Measurements from ENCODE around the gene PACRG.

Gene PACRG

GRCh38 chr6:163195721-163196691 is 468.2 kb downstream of the PACRG start:
- DNase-seq (ENCODE audit: low read depth), result no peak
- no peak overlapping the region for H3K4me3 ChIP-seq (ENCODE audit: low read depth, low read length)
- TF ChIP-seq, protein P1, sequence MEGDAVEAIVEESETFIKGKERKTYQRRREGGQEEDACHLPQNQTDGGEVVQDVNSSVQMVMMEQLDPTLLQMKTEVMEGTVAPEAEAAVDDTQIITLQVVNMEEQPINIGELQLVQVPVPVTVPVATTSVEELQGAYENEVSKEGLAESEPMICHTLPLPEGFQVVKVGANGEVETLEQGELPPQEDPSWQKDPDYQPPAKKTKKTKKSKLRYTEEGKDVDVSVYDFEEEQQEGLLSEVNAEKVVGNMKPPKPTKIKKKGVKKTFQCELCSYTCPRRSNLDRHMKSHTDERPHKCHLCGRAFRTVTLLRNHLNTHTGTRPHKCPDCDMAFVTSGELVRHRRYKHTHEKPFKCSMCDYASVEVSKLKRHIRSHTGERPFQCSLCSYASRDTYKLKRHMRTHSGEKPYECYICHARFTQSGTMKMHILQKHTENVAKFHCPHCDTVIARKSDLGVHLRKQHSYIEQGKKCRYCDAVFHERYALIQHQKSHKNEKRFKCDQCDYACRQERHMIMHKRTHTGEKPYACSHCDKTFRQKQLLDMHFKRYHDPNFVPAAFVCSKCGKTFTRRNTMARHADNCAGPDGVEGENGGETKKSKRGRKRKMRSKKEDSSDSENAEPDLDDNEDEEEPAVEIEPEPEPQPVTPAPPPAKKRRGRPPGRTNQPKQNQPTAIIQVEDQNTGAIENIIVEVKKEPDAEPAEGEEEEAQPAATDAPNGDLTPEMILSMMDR (conservative IDR thresholded peaks at IDR 0.05; ENCODE audit: low read depth, low read length), result no peak

DNA sequence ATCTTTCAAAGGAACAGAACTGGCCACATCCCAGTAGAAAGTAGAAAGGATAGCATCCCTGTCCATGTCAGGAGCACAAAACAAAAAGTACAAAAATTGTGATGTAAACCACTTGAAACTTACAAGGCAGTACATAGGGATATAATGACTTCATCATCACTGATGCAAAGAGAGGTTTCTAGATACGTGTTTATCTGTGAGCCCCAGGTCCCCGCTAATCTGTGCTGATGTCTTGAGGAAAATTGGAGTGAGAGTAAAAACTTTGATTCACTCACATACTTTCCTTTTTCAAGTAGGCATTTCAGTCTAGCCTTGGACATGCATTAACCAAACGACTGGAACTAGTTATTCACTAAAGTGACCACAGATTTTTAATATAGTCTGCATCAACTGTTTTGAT is 470.1 kb downstream of the PACRG start:
- no peak for DNase-seq (ENCODE audit: low read depth)
- TF ChIP-seq, protein P1 (conservative IDR thresholded peaks at IDR 0.05; ENCODE audit: low read depth, low read length), result no peak
- no peak overlapping the region for H3K4me3 ChIP-seq (ENCODE audit: low read depth, low read length)

DNA sequence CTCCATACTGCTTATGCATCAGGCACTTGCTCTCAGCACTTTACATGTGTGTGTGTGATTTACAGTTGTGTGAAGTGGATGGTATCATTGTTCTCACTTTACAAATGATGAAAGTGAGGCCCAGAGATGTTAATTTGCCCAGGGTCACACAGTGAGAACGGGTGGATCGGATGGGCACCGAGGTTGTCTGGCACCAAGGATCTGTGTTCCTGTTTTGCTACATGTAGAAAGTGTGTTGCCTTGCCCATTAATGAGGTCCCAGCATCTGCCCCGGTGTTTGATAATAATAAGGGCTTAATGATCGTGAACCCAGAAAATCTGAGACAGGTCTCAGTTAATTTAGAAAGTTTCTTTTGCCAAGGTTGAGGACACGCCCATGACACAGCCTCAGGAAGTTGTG is 470.6 kb downstream of the PACRG start:
- DNase-seq (ENCODE audit: low read depth), result no peak
- TF ChIP-seq, protein P1 (conservative IDR thresholded peaks at IDR 0.05; ENCODE audit: low read depth, low read length), result no peak
- H3K4me3 ChIP-seq (ENCODE audit: low read depth, low read length), result no peak overlapping the region

DNA sequence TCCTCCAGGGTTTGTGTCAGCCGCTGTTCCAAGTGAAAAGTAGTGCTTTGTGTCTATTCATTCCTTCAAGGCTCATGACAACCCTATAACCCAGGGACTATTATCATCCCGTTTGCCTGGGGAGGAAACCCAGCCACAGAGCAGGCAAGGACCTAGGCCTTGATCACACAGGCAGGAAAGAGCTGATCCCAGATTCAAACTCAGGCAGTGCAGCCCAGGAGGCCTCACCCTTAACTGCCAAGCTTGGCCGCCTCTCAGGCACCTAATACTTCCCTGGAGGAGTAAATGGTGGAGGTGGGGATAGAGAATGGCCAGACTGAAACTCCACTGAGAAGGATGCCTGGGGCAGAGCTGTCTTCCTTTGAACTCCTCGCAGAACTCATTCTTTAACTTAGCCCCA is 471.6 kb downstream of the PACRG start:
- TF ChIP-seq, protein P1 (conservative IDR thresholded peaks at IDR 0.05; ENCODE audit: low read depth, low read length), result no peak
- no peak for DNase-seq (ENCODE audit: low read depth)

DNA sequence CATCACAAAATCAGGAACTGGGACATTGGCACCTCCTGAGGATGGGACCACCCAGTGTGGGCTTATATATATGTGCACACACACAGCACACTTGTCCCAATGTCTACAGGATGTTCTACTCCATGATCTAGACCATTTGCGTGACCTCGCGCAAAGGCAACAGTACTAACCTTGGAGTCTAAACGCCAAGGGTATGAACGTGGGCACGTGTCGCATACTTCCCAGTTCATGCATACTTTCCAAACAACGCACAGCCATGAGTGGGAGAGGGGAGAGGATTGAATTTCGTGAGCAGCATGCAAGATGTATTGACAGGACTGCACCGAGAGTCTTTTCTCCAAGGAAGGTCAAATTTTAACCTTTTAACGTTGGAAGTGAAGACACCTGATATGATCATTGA is 472.5 kb downstream of the PACRG start:
- TF ChIP-seq, protein P1 (conservative IDR thresholded peaks at IDR 0.05; ENCODE audit: low read depth, low read length), result no peak
- DNase-seq (ENCODE audit: low read depth), result no peak

More for the DNA sequence above, 471.6 kb downstream of the PACRG start:
- no peak overlapping the region for H3K4me3 ChIP-seq (ENCODE audit: low read depth, low read length)

DNA sequence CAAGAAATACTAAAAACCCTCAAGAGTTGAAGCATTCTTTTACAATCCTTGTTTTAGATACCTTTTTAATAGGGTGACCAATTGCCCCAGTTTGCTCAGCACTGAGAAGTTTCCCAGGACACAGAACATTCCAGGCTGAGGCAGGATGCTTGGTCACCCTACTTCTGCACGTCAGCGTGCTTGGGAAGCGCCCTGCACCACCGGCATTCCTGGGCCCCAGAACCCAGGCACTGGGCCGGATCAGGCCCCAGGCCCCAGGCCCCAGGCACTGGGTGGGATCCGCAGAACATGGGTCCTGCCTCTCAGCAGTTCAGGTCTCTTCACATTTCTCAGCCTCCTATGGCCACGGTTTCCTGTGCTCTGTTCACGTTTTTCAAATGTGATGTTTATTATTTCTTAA is 472.9 kb downstream of the PACRG start:
- DNase-seq (ENCODE audit: low read depth), result no peak
- no peak overlapping the region for H3K4me3 ChIP-seq (ENCODE audit: low read depth, low read length)
- TF ChIP-seq, protein P1 (conservative IDR thresholded peaks at IDR 0.05; ENCODE audit: low read depth, low read length), result no peak

More for the DNA sequence above, 472.5 kb downstream of the PACRG start:
- H3K4me3 ChIP-seq (ENCODE audit: low read depth, low read length), result no peak overlapping the region

GRCh38 chr6:163201855-163202254 is 474.1 kb downstream of the PACRG start:
- TF ChIP-seq, protein P1 (conservative IDR thresholded peaks at IDR 0.05; ENCODE audit: low read depth, low read length), result no peak
- no peak for DNase-seq (ENCODE audit: low read depth)
- no peak overlapping the region for H3K4me3 ChIP-seq (ENCODE audit: low read depth, low read length)

All from choroid plexus epithelial cell (primary cell).